HG03060 (cell line): ENCODE measurements around the gene XXYLT1.
"Not testable (repeated sequence)": the region's sequence is repeated elsewhere in the genome, so short reads cannot be mapped to it uniquely, and the experiment has no call there.

Experiments used
- ATAC-seq: cut with Tn5 transposase; IDR thresholded peaks from one replicate; pipeline ENCODE4 v1.9.1; 2021; ENCODE audit warnings: low read depth, moderate number of reproducible peaks; ENCODE audit not compliant: unreplicated experiment

Gene XXYLT1

DNA sequence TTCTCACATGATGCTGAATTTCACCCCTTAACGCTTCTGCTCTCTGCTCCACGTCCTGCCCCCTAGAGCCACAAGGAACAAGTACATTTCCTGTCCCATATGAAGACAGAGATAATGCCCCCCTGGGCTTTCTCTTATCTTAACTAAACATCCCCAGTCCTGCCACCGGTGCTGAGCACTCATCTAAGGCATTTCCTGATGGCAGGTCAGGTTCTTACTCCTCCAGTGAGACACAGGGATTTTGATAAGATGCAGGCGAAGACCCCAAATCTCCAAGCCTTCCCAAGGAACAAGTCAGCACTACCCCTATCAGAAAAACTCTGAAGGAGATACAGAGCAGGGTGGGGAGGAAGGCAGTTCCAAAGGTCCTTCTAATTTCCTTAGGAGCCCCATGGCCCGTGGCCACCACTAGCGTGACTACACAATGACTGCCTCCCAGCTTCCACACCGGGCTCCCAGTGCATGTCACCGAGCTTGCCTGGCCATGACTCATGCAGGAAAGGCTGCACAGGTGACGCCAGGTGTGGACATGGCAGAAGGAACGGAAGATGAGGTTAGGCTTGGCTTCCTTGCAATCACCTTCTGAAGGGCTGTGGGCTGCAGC lies 152.9 kb downstream of the XXYLT1 start:
- no peak for ATAC-seq

DNA sequence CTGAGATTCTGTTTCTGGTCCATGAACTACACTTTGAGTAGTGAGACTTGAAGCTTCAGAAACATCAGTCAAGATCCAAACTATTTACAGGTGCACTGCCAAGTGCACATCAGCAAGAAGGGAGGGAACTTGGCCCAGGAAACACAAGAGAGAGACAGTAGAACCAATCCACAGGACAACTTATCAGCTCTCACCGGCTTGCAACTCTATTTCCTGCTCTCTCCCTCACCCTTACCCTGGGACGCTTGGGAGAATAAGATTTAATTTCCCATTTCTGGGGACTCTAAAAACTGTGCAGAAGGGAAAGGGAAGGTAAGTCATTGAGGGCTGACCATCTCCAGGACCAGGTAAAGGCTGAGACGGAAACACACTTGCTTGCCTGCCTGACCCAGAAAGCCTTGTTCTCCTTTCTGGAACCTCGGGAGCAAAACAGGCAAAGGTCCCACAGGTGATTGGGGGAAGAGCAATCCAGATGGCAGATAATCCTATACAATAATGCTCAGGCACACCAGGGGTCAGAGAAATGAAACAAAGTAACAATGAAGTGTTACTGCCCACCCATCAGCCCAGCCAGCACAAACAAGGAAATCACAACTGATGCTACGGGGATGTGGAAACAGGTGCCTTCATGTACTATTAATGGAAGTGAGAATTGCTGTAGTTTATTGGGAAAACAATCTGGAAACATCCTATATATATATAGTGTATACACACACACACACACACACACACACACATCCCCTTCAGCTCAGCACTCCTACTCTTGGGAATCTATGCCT lies 154.4 kb downstream of the XXYLT1 start:
- no peak for ATAC-seq

DNA sequence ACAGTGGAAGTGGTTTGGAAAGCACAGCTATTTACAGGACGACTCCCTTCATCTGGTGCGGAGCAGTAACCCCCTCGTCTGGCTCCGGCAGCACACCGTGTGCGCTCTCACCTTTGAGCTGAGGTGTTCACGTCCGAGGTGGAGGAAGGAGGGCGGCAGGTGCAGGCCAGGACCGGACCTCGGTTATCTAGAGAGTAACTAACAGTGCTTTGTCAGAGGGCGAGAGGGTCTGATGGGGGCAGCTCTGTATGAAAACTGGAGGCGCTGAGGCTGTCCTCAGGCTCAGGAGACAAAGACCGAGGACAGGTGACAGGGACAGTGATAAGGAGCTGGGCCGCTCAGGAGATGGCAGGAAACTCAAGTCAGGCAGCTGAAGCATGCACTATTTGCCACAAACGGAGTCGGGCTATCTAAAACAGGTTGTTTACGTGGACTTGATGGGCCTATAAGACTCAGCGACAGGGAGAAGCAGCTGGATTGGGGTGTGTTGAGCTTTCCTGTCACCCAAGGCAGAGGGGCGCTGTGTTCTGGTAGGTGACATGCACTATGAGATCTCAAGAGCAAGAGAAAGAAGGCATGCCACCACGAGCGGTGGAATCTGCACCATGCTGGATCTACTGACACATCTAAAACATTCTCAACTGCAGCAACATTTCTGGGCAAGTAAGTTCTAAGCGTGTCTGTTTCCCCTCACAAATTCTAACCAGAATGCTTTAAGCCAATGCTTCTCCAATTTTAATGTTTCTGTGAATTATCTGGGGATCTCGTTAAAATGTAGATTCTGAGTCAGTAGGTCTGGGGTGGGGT lies 155.2 kb downstream of the XXYLT1 start:
- no peak for ATAC-seq

DNA sequence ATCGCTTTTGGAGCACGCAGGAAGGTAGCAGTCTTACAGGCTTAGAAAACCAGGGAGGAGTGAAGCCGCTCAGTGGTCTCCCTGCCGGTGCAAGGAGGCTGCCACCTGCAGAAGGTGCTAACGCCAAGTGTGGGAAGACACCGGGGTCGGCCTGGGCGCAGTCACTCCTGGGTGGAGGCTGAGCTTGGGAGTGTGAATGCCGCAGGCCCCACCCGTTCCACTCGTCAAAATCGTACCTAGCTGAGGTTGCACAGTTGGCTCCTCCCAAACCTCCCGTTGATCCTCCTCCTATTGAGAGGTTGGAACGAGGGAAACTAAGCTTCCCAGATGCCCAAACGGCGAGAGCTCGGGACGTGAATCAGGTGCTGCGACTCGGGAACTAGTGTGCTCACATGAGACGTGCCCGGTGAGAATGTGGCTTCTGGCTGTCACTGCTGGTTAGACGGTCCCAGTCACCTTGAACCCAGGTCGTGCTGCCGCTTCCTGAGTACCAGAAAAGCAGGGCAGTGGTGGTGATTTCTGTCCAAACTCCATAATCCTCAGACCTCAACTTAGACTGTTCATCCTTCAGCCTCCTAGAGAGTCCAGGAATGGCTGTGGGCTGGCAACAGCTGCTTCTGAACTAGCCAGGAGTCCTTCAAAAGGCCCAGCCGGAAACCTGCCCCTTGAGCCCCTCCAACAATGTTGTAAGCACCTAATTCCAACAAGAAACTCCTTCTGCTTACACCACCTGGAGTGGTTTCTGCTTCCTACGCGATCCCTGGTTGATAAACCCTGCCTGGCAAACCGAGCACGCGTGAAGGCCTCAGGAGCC lies 156.0 kb downstream of the XXYLT1 start:
- no peak for ATAC-seq

DNA sequence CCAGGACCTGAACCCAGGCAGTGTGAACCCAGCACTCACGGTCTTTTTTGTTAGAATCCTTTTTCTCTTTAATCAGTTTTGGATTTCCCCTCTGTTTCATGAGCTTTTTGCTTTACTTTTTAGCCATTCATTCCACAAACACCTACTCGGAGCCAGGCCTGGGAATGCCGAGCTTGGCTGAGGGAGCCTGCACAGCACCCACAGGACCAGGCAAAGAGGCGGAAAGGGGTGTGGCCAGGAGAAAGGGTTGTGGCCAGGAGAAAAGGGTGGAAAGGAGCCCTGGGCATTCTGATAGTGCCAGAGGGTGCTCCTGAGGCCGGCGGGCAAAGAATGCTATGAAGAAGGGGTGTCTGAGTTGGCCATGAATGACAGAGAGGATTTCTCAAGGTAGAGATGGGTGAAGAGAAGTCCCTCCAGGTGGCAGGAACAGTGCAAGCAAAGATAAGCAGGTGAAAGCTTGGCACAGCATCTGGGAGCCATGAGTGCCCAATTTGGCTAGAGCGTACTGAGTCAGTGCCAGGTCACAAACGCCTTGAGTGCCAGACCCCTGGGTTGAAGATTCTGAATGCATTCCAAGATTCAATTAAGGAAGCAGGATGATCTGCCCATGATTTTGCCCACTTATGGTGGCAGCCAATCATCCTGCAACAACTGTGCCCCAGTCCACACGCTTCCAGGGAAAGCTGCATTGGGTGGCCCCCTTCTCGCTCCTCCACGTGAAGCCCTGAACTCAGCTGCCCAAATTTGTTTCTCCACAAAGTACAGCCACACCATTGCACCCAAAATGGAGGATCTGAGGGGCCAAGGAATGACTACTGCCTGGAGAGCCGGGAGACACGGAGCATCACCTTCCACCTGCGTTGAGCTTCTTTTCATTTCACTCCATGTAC lies 157.2 kb downstream of the XXYLT1 start:
- ATAC-seq: no peak

DNA sequence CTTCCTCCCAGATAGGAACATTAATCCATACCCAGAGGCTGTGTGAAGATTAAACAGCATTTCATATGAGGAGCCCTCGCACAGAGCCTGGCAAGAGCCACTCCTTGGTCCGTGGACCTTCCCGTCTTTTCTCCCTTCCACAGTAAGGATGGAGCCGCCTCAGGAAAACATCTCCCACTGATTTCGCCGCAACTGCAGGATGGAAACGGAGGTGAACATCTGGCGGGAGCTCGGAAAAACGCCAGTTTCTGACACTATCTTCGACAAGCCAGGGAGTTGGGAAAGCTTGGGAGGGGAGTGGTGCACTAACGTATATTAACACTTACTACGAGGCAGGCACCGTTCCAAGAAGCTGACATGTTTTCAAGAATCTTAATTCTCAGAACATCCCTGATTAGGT lies 157.9 kb downstream of the XXYLT1 start:
- ATAC-seq: no peak

DNA sequence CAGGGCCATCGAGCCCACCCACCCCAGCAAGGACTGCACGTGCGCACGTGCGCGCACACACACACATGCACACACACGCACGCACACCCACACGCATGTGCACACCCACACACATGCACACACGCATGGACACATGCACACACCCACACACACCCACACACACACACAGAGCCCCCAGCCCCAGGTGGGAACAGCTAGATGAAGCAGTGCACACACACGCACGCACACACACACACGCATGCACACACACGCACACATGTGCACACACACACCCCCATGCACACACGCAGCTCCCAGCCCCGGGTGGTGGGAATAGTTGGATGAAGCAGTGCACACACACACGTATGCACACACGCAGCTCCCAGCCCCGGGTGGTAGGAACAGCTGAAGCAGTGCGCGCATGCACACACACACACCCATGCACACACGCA lies 158.6 kb downstream of the XXYLT1 start:
- ATAC-seq: no peak

DNA sequence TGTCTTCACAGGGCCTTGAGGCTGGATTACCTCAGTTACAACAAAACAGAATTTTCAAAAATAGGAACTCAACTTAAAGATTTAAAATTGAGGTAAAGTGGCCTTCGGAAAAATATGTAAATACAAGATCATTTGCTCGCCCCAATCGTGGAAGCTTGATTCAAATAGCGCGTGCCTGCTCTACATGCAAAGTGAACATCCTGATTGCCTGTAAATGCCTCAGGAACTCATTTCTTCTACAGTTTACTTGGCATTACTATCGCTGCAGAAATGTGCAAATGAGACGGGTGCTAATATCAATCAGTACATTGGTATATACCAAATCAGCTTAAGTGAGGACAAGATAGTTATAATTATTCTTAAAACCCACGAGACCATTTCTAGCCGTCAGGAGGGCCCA lies 159.2 kb downstream of the XXYLT1 start:
- ATAC-seq: no peak

DNA sequence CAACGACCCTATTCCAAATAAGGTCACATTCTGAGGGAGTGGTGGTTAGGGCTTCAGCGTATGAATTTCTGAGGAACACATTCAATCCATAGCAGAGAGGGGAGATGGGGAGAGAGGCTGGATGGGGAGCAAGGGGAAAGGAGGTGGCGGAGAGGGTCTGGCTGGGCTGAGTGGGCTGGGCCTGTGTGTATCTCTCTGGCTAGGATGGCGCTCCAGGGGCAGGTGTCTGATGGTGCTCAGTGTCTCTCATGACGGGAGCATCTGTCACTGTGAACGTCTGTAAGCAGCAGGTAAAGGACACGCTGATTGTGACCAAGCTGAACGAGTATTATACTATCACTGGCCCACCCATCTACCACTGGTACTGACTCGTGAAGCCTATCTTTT lies 159.6 kb downstream of the XXYLT1 start:
- ATAC-seq: no peak

DNA sequence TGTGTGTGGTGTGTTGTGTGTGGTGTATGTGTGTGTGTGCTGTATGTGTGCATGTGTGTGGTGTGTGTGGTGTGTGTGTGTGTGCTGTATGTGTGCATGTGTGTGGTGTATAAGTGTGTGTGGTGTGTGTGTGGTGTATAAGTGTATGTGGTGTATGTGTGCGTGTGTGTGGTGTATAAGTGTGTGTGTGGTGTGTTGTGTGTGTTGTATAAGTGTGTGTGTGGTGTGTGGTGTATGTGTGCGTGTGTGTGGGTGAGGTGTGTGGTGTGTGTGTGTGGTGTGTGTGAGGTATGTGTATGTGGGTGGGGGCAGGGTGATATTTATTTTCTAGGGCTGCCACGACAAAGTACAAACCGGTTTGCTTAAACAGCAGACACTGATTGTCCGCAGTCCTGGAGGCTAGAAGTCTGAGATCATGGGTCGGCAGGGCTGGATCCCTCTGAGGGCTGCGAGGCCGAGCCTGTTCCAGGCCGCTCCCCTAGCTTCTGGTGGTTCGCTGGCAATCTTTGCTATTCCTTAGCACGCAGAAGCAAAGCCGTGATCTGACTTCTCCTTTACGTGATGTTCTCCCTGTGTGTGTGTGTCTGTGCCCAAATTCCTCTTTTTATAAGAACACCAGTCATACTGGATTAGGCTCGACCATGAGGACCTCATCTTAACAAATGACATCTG lies 160.2 kb downstream of the XXYLT1 start:
- no peak for ATAC-seq

DNA sequence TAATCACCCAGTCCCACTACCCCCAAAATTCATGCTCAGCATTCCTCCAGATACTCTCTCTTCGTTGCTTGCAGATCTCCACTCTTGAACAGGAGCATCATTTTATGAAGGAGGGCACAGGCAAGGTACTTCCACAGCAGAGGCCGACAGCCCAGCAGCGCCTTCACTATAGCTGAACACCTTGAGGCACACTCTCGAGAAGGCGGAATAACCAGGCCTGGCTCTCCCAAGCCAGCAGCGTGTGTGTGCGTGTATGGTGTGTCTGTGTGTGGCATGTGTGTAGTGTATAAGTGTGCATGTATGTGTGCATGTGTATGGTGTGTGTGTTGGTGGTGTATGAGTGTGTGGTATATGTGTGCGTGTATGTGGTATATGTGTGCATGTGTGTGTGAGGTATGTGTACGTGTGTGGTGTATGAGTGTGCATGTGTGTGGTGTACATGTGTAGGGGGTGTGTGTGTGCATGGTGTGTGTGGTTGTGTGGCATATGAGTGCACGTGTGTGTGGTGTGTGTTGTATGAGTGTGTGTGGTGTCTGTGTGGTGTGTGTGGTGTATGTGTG lies 161.8 kb downstream of the XXYLT1 start:
- ATAC-seq: no peak

DNA sequence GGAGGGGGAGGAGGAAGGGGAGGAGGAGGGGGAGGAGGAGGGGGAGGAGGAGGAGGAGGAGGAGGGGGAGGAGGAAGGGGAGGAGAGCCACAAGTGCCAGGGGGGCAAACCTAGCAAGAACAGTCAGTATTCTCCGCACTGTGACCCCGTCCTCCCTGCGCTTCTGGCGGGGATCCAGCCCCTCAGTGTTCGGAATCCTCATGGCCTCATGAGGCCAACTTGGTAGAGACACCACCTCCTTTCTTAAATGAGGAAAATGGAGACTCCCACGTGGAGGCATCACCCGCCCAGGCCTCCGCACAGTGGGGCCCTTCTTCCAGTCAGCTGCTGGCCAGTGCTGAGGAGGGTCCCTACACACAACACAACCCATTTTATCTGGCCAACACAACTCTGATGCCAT lies 163.4 kb downstream of the XXYLT1 start:
- no peak for ATAC-seq

DNA sequence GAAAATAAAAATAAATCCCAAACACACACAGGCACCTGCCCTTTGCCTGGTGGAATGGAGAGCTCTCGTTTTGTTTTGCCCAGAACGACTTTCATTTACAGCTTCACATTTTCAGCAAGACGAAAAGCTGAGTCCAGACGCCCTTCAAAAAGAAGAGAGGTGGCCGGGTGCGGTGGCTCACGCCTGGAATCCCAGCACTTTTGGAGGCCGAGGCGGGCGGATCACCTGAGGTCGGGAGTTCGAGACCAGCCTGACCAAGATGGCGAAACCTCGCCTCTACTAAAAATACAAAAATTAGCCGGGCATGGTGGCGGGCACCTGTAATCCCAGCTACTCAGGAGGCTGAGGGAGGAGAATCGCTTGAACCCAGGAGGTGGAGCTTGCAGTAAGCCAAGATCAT lies 163.9 kb downstream of the XXYLT1 start:
- not testable (repeated sequence) for ATAC-seq

DNA sequence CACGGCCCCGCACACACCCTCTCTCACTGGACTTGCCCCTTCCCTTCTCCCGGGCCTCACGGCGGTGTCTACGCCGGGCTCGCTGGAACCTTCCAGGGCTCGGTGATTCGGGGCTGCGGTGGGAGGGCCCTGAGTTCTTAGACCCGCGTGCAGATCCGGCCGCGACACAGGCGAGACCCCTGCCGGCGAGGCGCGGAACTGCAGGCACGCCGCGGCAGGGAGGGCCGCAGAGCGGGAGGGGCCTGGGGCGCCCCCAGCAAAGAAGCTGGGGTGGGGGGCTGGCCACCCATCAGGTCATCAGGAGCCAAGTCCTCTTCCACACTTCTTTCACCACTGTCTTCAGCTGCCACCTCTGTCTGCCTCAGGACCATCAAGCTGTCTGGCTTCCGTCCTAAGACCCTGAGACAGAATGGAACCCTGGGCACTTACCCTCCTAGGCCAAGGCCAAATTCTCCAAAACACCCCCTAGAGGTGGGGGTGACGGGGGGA lies 164.5 kb downstream of the XXYLT1 start:
- no peak for ATAC-seq

DNA sequence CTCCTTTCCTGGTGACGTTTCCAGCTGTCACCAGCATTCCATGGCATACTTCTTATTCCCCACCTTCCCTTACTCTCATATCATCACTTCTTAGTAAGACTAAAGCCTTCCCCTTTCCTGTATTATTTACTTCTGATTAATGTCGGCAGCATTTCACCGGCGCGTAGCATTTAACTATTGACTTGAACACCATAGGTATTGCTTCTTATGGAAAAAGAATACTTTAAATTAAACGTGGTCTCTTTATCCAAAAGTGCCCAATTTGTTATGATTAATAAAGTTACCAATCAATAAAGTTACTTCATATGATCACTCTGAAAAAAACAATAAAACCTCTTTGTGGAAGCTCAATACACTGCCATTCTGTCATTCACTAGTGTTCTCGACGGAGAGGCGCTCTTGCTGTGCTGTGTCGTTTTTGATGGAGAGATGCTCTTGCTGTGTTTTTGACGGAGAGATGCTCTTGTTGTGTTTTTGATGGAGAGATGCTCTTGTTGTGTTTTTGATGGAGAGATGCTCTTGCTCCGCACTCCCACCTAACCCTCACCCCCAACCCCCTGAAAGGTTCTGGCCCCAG lies 165.0 kb downstream of the XXYLT1 start:
- no peak for ATAC-seq

DNA sequence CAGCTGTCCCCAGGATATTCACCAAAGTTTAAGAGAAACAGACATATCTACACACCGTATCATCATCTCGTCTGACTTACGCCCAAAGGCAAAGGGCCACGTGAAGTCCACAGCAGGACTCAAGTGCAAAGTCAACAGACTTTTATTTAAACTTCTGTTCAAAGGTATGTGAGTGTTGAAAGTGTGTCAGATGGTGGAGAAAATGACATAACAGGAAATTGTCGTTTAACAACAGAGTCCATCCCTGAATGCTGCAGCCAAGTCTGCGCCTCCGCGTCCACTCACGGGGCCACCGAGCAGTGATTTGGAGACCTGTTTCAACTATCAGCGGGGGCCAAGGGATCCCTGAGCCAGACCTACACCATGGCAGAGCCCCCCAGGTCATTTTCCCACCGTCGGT lies 165.6 kb downstream of the XXYLT1 start:
- ATAC-seq: no peak

DNA sequence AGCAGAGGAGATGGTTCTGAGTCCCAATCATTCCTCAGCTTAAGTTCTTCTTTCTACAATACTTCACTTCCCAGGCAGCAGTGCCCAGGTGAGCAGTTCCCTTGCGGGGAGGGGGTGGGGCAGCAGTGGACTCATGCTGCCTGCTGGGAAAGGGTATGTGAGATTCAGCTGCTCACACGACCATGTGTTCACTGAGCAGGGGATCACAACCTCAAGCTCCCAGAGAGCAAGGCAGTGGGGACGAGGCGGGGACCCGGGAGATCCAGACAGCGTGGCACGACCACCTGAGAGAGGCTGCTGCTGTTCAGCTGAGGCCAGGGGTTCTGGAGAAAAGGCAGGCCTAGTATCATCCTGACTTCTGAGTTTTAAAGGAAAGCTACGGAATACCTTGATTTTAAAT lies 166.6 kb downstream of the XXYLT1 start:
- no peak for ATAC-seq

DNA sequence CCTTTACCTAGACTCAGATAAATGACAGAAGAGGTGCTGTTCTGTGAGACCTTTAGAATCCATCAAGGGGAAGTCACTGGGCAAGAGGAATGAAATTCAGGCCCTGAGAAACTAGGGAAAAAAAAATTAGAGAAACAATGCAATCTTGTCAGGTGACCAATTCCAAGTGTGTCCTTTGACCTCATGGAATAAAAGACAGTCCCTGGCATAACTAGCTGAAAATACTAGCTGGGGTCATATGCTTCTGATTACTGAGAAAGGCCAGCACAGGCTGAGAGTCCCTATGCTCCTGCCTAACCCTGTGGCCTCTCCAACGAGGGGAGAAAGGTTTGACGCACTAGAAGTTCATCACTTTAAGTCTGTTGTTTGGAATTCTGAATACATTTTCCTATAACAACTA lies 167.3 kb downstream of the XXYLT1 start:
- no peak for ATAC-seq
